Psoas muscle (tissue), 8 donors: ENCODE measurements around the gene PRPSAP1. TPM values are rescaled to one million over a fixed set of nuclear protein-coding genes. Genes with fewer than 3 reads are reported as not detected.

Source experiments
- ATAC-seq, 4 donors: fragments of 200-7000 bp; cut with Tn5 transposase; one replicate each; pipeline ENCODE4 v1.9.1; 2020; ENCODE audit warnings: moderate library complexity in 3 of 4, mild to moderate bottlenecking in 2 of 4
- DNase-seq, 2 donors: peaks; one replicate each; pipeline ENCODE4 v3.0.0-alpha.2; 2020
- H3K27ac ChIP-seq: fragments of 200-600 bp; one replicate; pipeline ENCODE4 v1.8.0; 2022
- H3K27me3 ChIP-seq, 3 donors: fragments of 200-600 bp in 1 of 3; one replicate each; pipeline versions ENCODE4 v1.6.1 to v1.8.0; 2013 to 2022; ENCODE audit warnings: low read length in 2 of 3, mild to moderate bottlenecking in 2 of 3, moderate library complexity in 1 of 3; ENCODE audit not compliant: insufficient read depth in 3 of 3
- H3K36me3 ChIP-seq, 2 donors: fragments of 200-600 bp in 1 of 2; one replicate each; pipeline versions ENCODE4 v1.6.1 to v1.8.0; 2013 to 2022; ENCODE audit warnings: low read depth in 1 of 2, mild to moderate bottlenecking in 1 of 2, moderate library complexity in 1 of 2; ENCODE audit not compliant: insufficient read depth in 1 of 2
- H3K4me1 ChIP-seq: fragments of 200-600 bp; one replicate; pipeline ENCODE4 v1.8.0; 2022
- H3K4me3 ChIP-seq: fragments of 200-600 bp; one replicate; pipeline ENCODE4 v1.8.0; 2022; ENCODE audit warnings: mild to moderate bottlenecking
- H3K9me3 ChIP-seq: fragments of 200-600 bp; one replicate; pipeline ENCODE4 v1.8.0; 2022
- CTCF ChIP-seq: fragments of 200-600 bp; IDR thresholded peaks from one replicate; pipeline ENCODE4 v1.8.0; 2022; ENCODE audit warnings: antibody characterized with exemption
- WGBS, 3 donors: extraction: QIAGEN DNeasy Blood & Tissue Kit; methylation state at CpG; one replicate each; pipeline versions ENCODE4 v1.1.6 to v1.1.7; 2013; 5-methylcytosine and 5-hydroxymethylcytosine counted together
- intact Hi-C, 2 donors: fragments of 100-400 bp; cut with DNase I; formaldehyde crosslinking; loops; one replicate each; pipeline versions ENCODE4 v1.11.0 to v1.14.2; 2022
- long read RNA-seq, 2 donors: library from polyadenylated mRNA; unstranded; transcript quantifications; one replicate each; pipeline ENCODE4 v2.0.0, GENCODE V29; 2021
- polyA plus RNA-seq, 3 donors: library from polyadenylated mRNA; stranded (reverse); fragments of 200-250 nt; gene quantifications; one replicate each; pipeline ENCODE4 v1.2.3, GENCODE V29; 2013
- total RNA-seq, 4 donors: library from RNA; stranded (reverse); fragmentation: NEBNext Ultra II Directional in 2 of 4; extraction: Animal tissue kit (Norgen Biotek cat#: 25700) in 2 of 4; gene quantifications; one replicate each; pipeline versions ENCODE4 v1.2.1 to v1.2.4, GENCODE V29; 2021 to 2023
- donor health status: healthy with polysubstance abuse.
- donor health status: DM: no; HTN: no; CAD: no; lungs with moderate emphysema.
- donor health status: Bipolar disorder and iron deficiency.
- donor health status: healthy.
- donor health status: DM: yes; HTN: yes; CAD: no.
- donor health status: DM: no; HTN: no; CAD: no.
- donor health status: DM: no; HTN: no; CAD: no.
- donor health status: DM: yes; HTN: yes; CAD: no.

PRPSAP1 gene
- total RNA-seq (10 to 100 TPM; 14.8 to 20.0 (median 18.1) TPM), polyA plus RNA-seq (10 to 100 TPM in 2 of 3 donors, 1 to 10 TPM in 1; 9.5 to 24.7 (median 12.3) TPM)
- long read RNA-seq, donor 1, transcript PRPSAP1-206 (10 exons, 3,660 nt), result major isoform, 22 of 24 reads
- long read RNA-seq, donor 1, partial matches to known transcripts, result 1 of 24 reads
- long read RNA-seq, donor 1, other reads (novel, unspliced or antisense), result 1 of 24 reads
- long read RNA-seq, donor 2, transcript PRPSAP1-206 (10 exons, 3,660 nt), result major isoform, 42 of 50 reads
- long read RNA-seq, donor 2, partial matches to known transcripts, result 1 of 50 reads
- long read RNA-seq, donor 2, other reads (novel, unspliced or antisense), result 7 of 50 reads

- Histone ChIP-seq H3K4me1 (peaks cover 11% of the 10 kb centered on the region), H3K36me3 (no peaks in the 10 kb centered on the region), H3K4me3 (peak within 1 kb of the TSS; percentile 90), H3K27ac (peak within 1 kb of the TSS; percentile 91), H3K9me3 (no peaks in the 10 kb centered on the region), H3K27me3 (no peaks in the 10 kb centered on the region)
- 0 to 1% (median 1%) methylated on average over 30 to 75 of the region's 75 CpGs for WGBS, 3 donors
- intact Hi-C loops, result no loop called here
- ATAC-seq, result peak; percentile 97 to 99 (median 98)
- TF ChIP-seq CTCF, result peak; percentile 55
- DNase-seq, result peak; percentile 88 to 94
These were observed at the start of gene PRPSAP1 for GRCh38 chr17:76353599-76354316. Gene PRPSAP1 (minus strand): TSS chr17:76353916. CDS start chr17:76353703, 213 bp downstream.

- H3K27me3 ChIP-seq, result no peaks in the 10 kb centered on the region
- no peaks in the 10 kb centered on the region for H3K9me3 ChIP-seq
- no peak for TF ChIP-seq CTCF
- ATAC-seq, result no peak
- peaks cover 38% of the 10 kb centered on the region for H3K4me1 ChIP-seq
- DNase-seq, result peak in 1 of 2 donors; percentile 30
- no peak overlapping the region for H3K27ac ChIP-seq
- H3K36me3 ChIP-seq, result peaks cover 2 to 62% of the 10 kb centered on the region in 2 donors
- no peak overlapping the region for H3K4me3 ChIP-seq
- intact Hi-C loops, result no loop called here
- 48 to 67% (median 51%) methylated on average over 5 of the region's 5 CpGs for WGBS, 3 donors
These were observed 49.0 kb upstream of the PRPSAP1 start for GRCh38 chr17:76402711-76403110.

- 87 to 89% (median 88%) methylated on average over 33 of the region's 33 CpGs for WGBS, 3 donors
- DNase-seq (no peak), ATAC-seq (no peak)
- intact Hi-C loops, result loop anchor here in 1 of 2 donors (5.0 kb wide), 1 partner anchor 97 kb away; no protein-coding TSS in a partner anchor
- Histone ChIP-seq H3K36me3 (peaks cover 2 to 94% of the 10 kb centered on the region in 2 donors), H3K27ac (no peak overlapping the region), H3K9me3 (no peaks in the 10 kb centered on the region), H3K4me1 (peaks cover 12% of the 10 kb centered on the region), H3K4me3 (no peak overlapping the region), H3K27me3 (no peaks in the 10 kb centered on the region)
- no peak for TF ChIP-seq CTCF
These were observed 45.8 kb upstream of the PRPSAP1 start for GRCh38 chr17:76399175-76400172.

- Histone ChIP-seq H3K4me1 (peaks cover 4% of the 10 kb centered on the region), H3K27ac (no peak overlapping the region), H3K9me3 (no peaks in the 10 kb centered on the region), H3K4me3 (no peak overlapping the region), H3K27me3 (no peaks in the 10 kb centered on the region), H3K36me3 (peaks cover 2 to 99% of the 10 kb centered on the region in 2 donors)
- ATAC-seq, result peak; percentile 7 to 29 (median 22)
- no peak for DNase-seq
- 58 to 79% (median 74%) methylated on average over 20 of the region's 20 CpGs for WGBS, 3 donors
- TF ChIP-seq CTCF, result no peak
- intact Hi-C loops, result loop anchor here in 1 of 2 donors (5.0 kb wide), 1 partner anchor 96 kb away; no protein-coding TSS in a partner anchor
These were observed 44.9 kb upstream of the PRPSAP1 start for GRCh38 chr17:76398523-76399174.
